Suprapubic skin (tissue), 4 donors: ENCODE data around the gene LYZL1.

Experiments used
- EP300 ChIP-seq: sonication (generic); formaldehyde crosslinking; IDR thresholded peaks from one replicate; pipeline ENCODE4 v1.6.1; 2017; ENCODE audit warnings: antibody characterized with exemption
- POLR2A ChIP-seq, 2 donors: fragments of 450-650 bp; IDR thresholded peaks; one replicate each; pipeline ENCODE4 v1.6.1; 2017; ENCODE audit warnings: antibody characterized with exemption in 2 of 2, mild to moderate bottlenecking in 2 of 2, moderate library complexity in 2 of 2
- POLR2AphosphoS5 ChIP-seq, 3 donors: sonication (generic); formaldehyde crosslinking; IDR thresholded peaks; one replicate each; pipeline ENCODE4 v1.6.1; 2017; ENCODE audit warnings: antibody characterized with exemption in 3 of 3
- TF ChIP-seq, protein P1 (sequence below), 2 donors: fragments of 200-600 bp in 1 of 2; fragments of 450-650 bp in 1 of 2; sonication (generic) in 1 of 2; IDR thresholded peaks; one replicate each; pipeline ENCODE4 v1.5.1; 2016 to 2019; ENCODE audit warnings: antibody characterized with exemption in 2 of 2, mild to moderate bottlenecking in 1 of 2, moderate library complexity in 1 of 2

DNA sequence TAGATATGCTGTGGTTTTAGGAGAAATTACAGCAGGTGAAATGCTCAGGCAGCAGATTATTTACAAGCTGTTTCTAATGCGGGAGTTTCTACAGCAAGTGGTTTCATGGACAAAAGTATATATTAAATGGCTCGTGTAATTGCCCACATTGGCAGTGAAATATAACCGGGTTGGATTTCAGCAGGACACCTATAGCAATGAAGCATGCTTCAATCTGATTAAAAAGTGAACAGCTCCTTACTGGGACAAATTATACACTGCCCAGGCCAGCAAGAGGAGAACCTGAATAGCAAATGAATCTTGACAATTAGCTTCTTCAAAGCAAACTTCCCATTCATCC is 35.2 kb upstream of the LYZL1 start:
- TF ChIP-seq POLR2A (IDR thresholded peaks at IDR 0.05), result no peak
- TF ChIP-seq EP300, result no peak
- TF ChIP-seq, protein P1, sequence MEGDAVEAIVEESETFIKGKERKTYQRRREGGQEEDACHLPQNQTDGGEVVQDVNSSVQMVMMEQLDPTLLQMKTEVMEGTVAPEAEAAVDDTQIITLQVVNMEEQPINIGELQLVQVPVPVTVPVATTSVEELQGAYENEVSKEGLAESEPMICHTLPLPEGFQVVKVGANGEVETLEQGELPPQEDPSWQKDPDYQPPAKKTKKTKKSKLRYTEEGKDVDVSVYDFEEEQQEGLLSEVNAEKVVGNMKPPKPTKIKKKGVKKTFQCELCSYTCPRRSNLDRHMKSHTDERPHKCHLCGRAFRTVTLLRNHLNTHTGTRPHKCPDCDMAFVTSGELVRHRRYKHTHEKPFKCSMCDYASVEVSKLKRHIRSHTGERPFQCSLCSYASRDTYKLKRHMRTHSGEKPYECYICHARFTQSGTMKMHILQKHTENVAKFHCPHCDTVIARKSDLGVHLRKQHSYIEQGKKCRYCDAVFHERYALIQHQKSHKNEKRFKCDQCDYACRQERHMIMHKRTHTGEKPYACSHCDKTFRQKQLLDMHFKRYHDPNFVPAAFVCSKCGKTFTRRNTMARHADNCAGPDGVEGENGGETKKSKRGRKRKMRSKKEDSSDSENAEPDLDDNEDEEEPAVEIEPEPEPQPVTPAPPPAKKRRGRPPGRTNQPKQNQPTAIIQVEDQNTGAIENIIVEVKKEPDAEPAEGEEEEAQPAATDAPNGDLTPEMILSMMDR (IDR thresholded peaks at IDR 0.05), result no peak
- no peak for TF ChIP-seq POLR2AphosphoS5 (IDR thresholded peaks at IDR 0.05)
